GM18861 (cell line): ENCODE results near the gene OR2G6.
"Not testable (repeated sequence)": the region's sequence is repeated elsewhere in the genome, so short reads cannot be mapped to it uniquely, and the experiment has no call there.

ENCODE experiments used
- ATAC-seq: cut with Tn5 transposase; IDR thresholded peaks from one replicate; pipeline ENCODE4 v1.9.1; 2021; ENCODE audit not compliant: unreplicated experiment

OR2G6 gene

GRCh38 chr1:248507773-248508172, at the start of gene OR2G6:
OR2G6 (plus strand) TSS chr1:248508073; CDS start chr1:248521647, 13,574 bp downstream.
- not testable (repeated sequence) for ATAC-seq

GRCh38 chr1:248459117-248459516, 48.8 kb upstream of the OR2G6 start:
- ATAC-seq, result not testable (repeated sequence)

GRCh38 chr1:248471154-248471553, 36.7 kb upstream of the OR2G6 start:
- ATAC-seq, result no peak

- not testable (repeated sequence) for ATAC-seq
These were observed 35.8 kb upstream of the OR2G6 start for GRCh38 chr1:248472111-248472510.

- not testable (repeated sequence) for ATAC-seq
These were observed 34.8 kb upstream of the OR2G6 start, which contains the start of gene OR2T3 for GRCh38 chr1:248473051-248473450. OR2T3 (plus strand) TSS chr1:248473351; CDS start chr1:248473351, 0 bp downstream.

GRCh38 chr1:248475660-248476059, 32.2 kb upstream of the OR2G6 start:
- ATAC-seq, result not testable (repeated sequence)

- ATAC-seq, result peak; percentile 78
These were observed 25.9 kb upstream of the OR2G6 start for GRCh38 chr1:248481686-248482579.

- not testable (repeated sequence) for ATAC-seq
These were observed 19.6 kb upstream of the OR2G6 start, which contains the start of gene OR2T5 for GRCh38 chr1:248488289-248488688. OR2T5 (plus strand) TSS chr1:248488589; CDS start chr1:248488589, 0 bp downstream.

- not testable (repeated sequence) for ATAC-seq
These were observed 11.2 kb upstream of the OR2G6 start for GRCh38 chr1:248496661-248497060.

- ATAC-seq, result not testable (repeated sequence)
These were observed 7.4 kb upstream of the OR2G6 start for GRCh38 chr1:248500305-248501035.

GRCh38 chr1:248510217-248510616, 2.3 kb downstream of the OR2G6 start:
- not testable (repeated sequence) for ATAC-seq

- ATAC-seq, result no peak
These were observed 14.0 kb downstream of the OR2G6 start for GRCh38 chr1:248521856-248522255.

- ATAC-seq, result peak; percentile 46
These were observed 29.6 kb downstream of the OR2G6 start for GRCh38 chr1:248537449-248537848.

- not testable (repeated sequence) for ATAC-seq
These were observed 39.5 kb downstream of the OR2G6 start for GRCh38 chr1:248547383-248547782.

GRCh38 chr1:248551027-248551426, 43.2 kb downstream of the OR2G6 start:
- ATAC-seq, result not testable (repeated sequence)

GRCh38 chr1:248562672-248563071, 54.8 kb downstream of the OR2G6 start, which contains the start of gene OR2T29:
OR2T29 (minus strand) TSS chr1:248562772; CDS start chr1:248559491, 3,281 bp downstream.
- not testable (repeated sequence) for ATAC-seq

- peak; percentile 66 for ATAC-seq
These were observed 57.9 kb downstream of the OR2G6 start for GRCh38 chr1:248565530-248566373.

- ATAC-seq, result not testable (repeated sequence)
These were observed 61.2 kb downstream of the OR2G6 start for GRCh38 chr1:248569049-248569448.

GRCh38 chr1:248570811-248571210, 62.9 kb downstream of the OR2G6 start:
- not testable (repeated sequence) for ATAC-seq

GRCh38 chr1:248572049-248572448, 64.2 kb downstream of the OR2G6 start:
- not testable (repeated sequence) for ATAC-seq
